Activated CD8-positive, alpha-beta memory T cell treated with anti-CD3 and anti-CD28 coated beads, Interleukin-2, amount 50 U/mL, for 48 hours (primary cell): ENCODE data around the gene TBC1D22A.

Source experiments
- DNase-seq: peaks from one replicate; pipeline ENCODE4 v3.0.0-alpha.2; 2020

The TBC1D22A gene

GRCh38 chr22:46941968-46942798 lies 179.7 kb downstream of the TBC1D22A start:
- no peak for DNase-seq

DNA sequence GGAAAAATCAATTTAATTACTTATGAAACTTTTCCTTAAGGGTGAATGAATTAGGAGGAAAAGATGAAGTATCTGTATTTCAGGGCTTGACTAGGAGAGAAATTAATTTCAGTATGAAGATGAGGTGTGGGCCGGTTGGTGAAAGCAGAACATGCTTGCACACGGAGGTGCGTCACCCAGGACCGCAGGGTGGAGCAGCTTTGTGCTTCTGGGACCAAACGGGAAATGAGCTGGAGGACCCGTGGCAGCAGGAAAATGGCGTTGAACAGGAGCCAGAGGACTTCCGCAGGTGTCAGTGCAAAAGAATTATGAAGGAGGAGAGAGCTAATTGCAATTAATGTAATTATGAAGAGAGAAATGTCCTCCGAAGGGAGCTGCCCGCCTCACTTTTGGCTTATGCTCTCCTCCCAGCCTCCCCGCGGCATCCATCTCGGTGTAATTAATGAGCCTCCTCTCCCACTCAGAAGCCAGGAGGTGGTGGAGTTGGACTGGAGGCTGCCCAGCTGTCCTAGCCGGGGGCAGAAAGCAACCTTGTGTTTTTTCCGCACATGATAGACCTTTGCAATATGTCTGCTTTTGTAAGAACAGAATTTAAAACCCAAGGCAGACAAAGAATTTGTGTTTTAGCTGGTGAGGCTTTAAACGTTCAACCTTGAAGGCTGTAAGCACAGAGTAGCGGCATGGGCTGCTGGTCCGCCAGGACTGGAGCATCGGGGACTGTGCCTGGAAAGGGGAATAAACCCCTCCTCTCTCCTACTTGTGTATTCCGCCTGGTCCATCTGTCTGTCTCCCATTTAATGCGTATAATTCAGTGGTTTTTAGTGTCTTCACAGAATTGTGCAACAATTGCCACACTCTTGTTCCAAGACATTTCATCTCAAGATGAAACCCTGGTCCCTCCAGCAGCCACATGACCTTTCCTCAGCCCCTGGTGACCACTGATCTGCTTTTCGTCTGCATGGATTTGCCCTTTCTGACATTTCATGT lies 180.6 kb downstream of the TBC1D22A start:
- DNase-seq: no peak

- no peak for DNase-seq
These were observed 183.0 kb downstream of the TBC1D22A start for GRCh38 chr22:46945481-46945880.

DNA sequence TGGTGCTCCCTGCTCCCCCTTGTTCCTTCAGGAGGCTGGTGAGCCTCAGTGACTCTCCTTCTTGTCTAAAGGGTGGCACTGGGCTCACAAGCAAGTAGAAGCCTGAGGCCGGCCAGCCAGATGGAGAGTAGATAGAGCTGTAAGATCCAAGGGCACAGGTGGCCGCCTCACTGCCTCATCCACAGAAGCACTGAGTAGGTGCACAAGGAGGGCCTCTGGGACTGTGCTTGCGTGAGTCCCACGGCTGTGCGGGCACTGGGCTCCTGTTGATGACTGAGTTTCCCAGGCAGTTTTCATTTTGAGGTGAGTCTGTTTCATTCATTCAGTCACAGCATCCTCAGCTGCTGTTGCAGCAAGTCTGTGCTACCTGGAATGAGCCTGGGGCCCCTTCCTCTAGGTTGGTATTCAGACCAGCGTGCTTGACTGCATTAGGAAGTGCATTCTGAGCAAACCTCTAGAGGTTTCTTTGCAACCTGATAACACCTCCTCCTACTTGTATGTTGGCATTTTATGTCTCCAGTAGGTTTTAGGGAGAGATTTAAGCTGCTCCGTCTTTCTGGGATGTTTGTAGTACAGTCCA lies 184.0 kb downstream of the TBC1D22A start:
- DNase-seq: no peak

- DNase-seq: no peak
These were observed 185.2 kb downstream of the TBC1D22A start for GRCh38 chr22:46947516-46948257.

- no peak for DNase-seq
These were observed 186.1 kb downstream of the TBC1D22A start for GRCh38 chr22:46948411-46949144.

GRCh38 chr22:46951350-46951749 lies 188.9 kb downstream of the TBC1D22A start:
- peak; percentile 35 for DNase-seq

DNA sequence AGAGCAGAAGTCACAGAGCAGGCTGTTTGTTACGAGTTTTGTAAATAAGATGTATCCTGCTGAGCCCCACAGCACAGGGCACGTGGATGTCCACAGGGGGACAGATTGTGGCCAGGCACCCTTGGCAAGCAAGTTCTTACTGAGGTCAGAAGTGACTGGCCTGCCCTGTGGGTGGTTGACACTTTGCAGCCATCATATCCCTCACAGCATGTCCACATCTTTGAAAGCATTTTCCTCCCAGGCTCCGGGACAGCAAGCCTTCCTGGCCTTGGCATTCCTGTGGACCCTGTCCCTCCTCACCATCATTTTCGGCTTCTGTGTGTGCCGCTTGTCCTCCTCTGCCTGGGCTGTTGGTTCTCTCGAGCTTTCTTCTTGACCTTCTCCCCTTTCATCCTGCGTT lies 189.5 kb downstream of the TBC1D22A start:
- DNase-seq: peak; percentile 38

GRCh38 chr22:46953968-46954765 lies 191.7 kb downstream of the TBC1D22A start:
- DNase-seq: no peak

GRCh38 chr22:46954781-46955180 lies 192.3 kb downstream of the TBC1D22A start:
- DNase-seq: no peak

GRCh38 chr22:46956498-46957215 lies 194.2 kb downstream of the TBC1D22A start:
- DNase-seq: no peak

- DNase-seq: no peak
These were observed 195.1 kb downstream of the TBC1D22A start for GRCh38 chr22:46957521-46957920.

DNA sequence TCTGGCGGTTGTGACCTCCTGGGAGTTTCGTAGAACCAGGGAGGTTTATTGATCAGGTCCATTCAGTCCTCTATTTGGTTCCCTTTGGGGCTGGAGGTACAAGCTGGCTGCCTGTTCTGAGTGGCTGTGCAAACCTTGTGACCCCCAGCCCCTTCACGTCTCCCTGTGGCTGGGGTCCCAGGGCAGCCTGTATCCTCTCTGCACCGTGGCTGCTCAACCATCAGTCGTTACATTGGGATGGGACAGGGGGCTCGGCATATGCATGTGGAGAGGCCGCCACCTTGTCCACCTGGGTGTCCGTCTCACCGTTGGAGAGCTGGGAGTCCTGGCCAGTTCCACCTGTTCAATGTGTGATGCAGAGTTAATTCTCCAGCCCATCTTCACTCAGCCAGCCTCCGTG lies 195.7 kb downstream of the TBC1D22A start:
- DNase-seq: no peak

DNA sequence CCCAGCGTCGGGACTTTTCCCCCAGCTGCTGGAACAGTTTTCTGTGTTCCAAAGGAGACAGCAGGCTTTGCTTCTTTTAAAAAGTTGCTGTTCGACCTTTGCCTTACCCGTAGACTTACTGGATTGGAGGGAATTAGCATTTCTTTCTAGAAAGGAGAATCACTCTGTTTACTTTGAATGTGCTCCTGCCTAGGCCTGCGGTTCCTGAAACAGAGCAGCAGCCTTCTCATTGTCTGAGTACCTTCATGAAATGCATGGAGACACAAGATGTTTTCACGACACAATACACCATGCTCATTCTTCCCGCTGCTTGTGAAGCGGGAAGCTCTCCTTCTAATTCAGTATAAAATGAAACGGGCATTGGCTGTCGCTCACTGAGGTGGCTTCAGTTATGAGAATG lies 196.2 kb downstream of the TBC1D22A start:
- no peak for DNase-seq

GRCh38 chr22:46959369-46959768 lies 196.9 kb downstream of the TBC1D22A start:
- DNase-seq: no peak

- DNase-seq: no peak
These were observed 199.3 kb downstream of the TBC1D22A start for GRCh38 chr22:46961591-46962295.

DNA sequence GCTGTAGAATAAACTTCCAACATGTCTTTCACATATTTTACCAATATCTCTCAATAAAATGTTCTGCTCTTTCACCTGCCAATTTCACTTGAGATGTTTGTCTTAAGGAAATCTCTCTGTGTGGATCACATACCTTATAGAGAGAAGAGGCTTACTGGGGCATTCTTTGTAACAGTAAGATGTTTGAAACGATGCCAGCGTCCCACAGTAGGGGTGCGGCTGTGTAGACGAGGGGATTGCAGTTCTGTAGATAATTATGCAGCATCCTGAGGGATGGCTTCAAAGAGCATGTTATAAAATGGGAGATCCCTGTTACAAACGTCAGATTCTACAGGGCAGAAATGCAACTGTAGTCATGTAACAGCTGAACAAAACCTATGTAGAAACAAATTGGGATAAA lies 200.0 kb downstream of the TBC1D22A start:
- DNase-seq: no peak

DNA sequence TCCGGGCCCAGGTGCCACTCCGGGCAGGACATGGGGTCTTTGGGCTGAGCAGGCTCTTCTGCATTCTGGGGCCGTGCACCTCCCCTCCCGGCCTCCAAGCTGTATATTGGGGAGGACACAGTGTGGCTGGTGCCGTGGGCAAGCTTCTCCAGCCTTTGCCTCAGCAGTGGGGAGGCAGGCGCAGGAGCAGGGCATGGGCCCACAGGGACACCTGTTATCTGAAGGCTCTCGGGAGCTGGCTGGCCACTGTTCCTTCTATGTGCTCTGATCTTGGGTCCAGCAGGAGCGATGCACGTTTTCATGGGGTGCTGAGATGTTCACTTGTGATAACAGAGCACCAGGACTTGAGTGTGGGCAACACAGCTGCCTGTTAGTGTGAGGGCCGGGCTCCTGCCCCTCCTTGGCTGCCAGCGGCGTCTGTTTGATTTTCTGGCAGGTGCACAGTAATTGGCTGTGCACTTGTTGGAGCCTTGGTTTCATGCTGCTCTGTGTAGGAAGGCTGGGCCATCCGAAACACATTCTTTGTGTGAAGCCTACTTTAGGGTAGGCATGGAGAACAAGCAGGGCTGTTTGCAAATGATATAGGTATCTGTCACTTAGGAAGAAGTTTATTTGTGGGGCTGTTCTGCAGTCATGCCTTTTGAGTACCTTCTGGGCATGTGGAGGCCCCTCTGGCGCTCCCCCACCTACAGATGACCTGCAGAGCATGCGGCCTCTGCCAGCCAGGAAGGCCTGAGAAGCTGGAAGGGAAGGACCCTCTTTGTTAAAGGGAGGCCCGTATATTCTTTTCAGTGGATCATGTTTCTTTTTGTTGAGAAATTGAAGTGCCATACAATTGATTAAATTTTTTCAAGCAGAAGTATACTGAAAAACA lies 201.5 kb downstream of the TBC1D22A start:
- DNase-seq: peak; percentile 40
